HepG2 (cell line): ENCODE results near the gene GLRA1. TPM values are rescaled to one million over a fixed set of nuclear protein-coding genes. Genes with fewer than 3 reads are reported as not detected.

Experiments
- ASH2L ChIP-seq: fragments of 300-600, 200-600 bp; sonication (generic); IDR thresholded peaks from 2 replicates; pipeline ENCODE4 v1.7.0; 2017; ENCODE audit warnings: low read depth, mild to moderate bottlenecking, moderate library complexity, mixed read lengths, low read length; ENCODE audit not compliant: insufficient read length
- HNF4A ChIP-seq: sonication (generic); formaldehyde crosslinking; IDR thresholded peaks from 2 replicates; pipeline ENCODE4 v1.4.0; 2020; ENCODE audit warnings: missing genetic modification reagents
- HOXA7 ChIP-seq: sonication (generic); formaldehyde crosslinking; IDR thresholded peaks from 2 replicates; pipeline ENCODE4 v1.8.1; 2022; ENCODE audit warnings: mild to moderate bottlenecking, missing genetic modification reagents, moderate library complexity
- SNAI1 ChIP-seq: sonication (generic); formaldehyde crosslinking; IDR thresholded peaks from 2 replicates; pipeline ENCODE4 v1.5.0; 2020; ENCODE audit warnings: mild to moderate bottlenecking, missing genetic modification reagents, borderline replicate concordance
- SOX13 ChIP-seq, 3 experiments: fragments of 450-650 bp in 1 of 3; sonication (generic) in 1 of 3; formaldehyde crosslinking in 1 of 3; IDR thresholded peaks in 2 of 3; conservative IDR thresholded peaks in 1 of 3; 2 replicates each; pipeline versions ENCODE4 v1.5.0 to v1.6.1; 2016 to 2020; ENCODE audit warnings: antibody characterized with exemption in 1 of 3, mild to moderate bottlenecking in 1 of 3, missing compliant biosample characterization in 1 of 3, missing genetic modification reagents in 1 of 3, moderate library complexity in 1 of 3
- STAT6 ChIP-seq: sonication (generic); formaldehyde crosslinking; IDR thresholded peaks from 2 replicates; pipeline ENCODE4 v1.4.0; 2020; ENCODE audit warnings: missing genetic modification reagents, mild to moderate bottlenecking, borderline replicate concordance
- TERF1 ChIP-seq: sonication (generic); formaldehyde crosslinking; IDR thresholded peaks from 2 replicates; pipeline ENCODE4 v1.8.0; 2022; ENCODE audit warnings: mild to moderate bottlenecking, missing genetic modification reagents, moderate library complexity
- ZNF646 ChIP-seq: sonication (generic); formaldehyde crosslinking; IDR thresholded peaks from 2 replicates; pipeline ENCODE4 v1.9.0; 2021; ENCODE audit warnings: mild to moderate bottlenecking, missing genetic modification reagents
- ZNF839 ChIP-seq: sonication (generic); formaldehyde crosslinking; IDR thresholded peaks from 2 replicates; pipeline ENCODE4 v1.4.0; 2020; ENCODE audit warnings: missing genetic modification reagents, mild to moderate bottlenecking, borderline replicate concordance
- ZSCAN21 ChIP-seq: sonication (generic); formaldehyde crosslinking; IDR thresholded peaks from 2 replicates; pipeline ENCODE4 v1.8.0; 2022; ENCODE audit warnings: mild to moderate bottlenecking, missing genetic modification reagents, moderate library complexity, borderline replicate concordance
- polyA plus RNA-seq, 8 experiments: library from polyadenylated mRNA; depleted of rRNA in 3 of 8; stranded (reverse) in 7 of 8; unstranded in 1 of 8; fragments of >200 nt; fragmentation: Illumina TruSeq in 4 of 8; extraction: Trizol in 4 of 8; gene quantifications; 2 replicates each; pipeline versions ENCODE4 v1.2.1 to v1.2.3, GENCODE V29; 2011 to 2016; ENCODE audit warnings: low read depth in 4 of 8, missing spikeins in 1 of 8, mixed read lengths in 1 of 8; ENCODE audit not compliant: insufficient read depth in 1 of 8
- total RNA-seq, 5 experiments: library from RNA; depleted of rRNA; stranded (reverse); fragments of >200 nt; fragmentation: Illumina TruSeq; extraction: Trizol; gene quantifications; 2 replicates each; pipeline ENCODE4 v1.2.3, GENCODE V29; 2016; ENCODE audit warnings: low read depth in 1 of 5

GLRA1 gene
- total and polyA plus RNA-seq, 2 of the 13 experiments (the other 11 are each of a cell fraction or from before 2014, with no cell fraction given), result not detected

DNA sequence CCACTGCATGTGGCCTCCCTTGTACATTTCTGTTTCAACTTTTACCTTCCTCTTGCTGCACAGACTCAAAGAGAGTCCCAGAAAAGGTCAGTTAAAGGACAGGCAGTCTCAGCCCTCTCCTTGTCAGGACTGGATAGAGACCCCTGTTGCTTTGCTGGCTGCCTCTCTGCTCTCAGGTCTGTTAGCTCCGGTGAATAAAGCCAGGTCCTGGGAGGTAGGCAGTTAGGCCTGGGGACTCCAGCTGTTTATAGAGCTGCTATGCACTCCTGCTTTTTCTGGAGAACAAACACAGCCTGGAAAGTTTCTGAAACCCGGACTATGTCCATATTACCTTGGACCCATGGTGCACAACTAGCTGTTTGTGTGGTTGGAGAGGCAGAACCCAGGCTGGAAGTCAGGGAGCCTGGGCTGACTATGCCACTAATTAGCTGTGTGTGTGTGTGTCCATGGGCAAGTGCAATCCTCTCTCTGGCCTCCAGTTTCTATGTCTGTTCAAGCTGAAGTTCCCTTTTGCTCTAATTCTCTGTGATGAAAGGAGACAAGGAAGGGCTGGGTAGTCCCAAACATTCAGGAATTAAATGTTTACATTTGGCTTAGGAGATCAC, 42.9 kb downstream of the GLRA1 start (continued):
- TF ChIP-seq SOX13 (IDR thresholded peaks at IDR 0.05) (no peak), SOX13 (CRISPR knock-in tag; conservative IDR thresholded peaks at IDR 0.05 in 1 of 2, IDR thresholded peaks at IDR 0.05 in 1 of 2) (no peak), STAT6 (CRISPR knock-in tag) (no peak), HOXA7 (CRISPR knock-in tag) (no peak), ZSCAN21 (CRISPR knock-in tag) (no peak), ZNF646 (CRISPR knock-in tag) (peak; percentile 55; the same call in 1 of the 2 replicates), SNAI1 (CRISPR knock-in tag) (no peak), ZNF839 (CRISPR knock-in tag) (no peak), TERF1 (CRISPR knock-in tag) (no peak), HNF4A (CRISPR knock-in tag) (peak; percentile 39), ASH2L (no peak)
- TF ChIP-seq, all 625 proteins: peak for 6
